ENCODE results near the gene GARS1. TPM values are rescaled to one million over a fixed set of nuclear protein-coding genes. Genes with fewer than 3 reads are reported as not detected.
"Not testable (repeated sequence)": the region's sequence is repeated elsewhere in the genome, so short reads cannot be mapped to it uniquely, and the experiment has no call there.

Gene GARS1
- total and polyA plus RNA-seq, 8 donors = 34.0 to 191 (median 43.0) TPM

DNA sequence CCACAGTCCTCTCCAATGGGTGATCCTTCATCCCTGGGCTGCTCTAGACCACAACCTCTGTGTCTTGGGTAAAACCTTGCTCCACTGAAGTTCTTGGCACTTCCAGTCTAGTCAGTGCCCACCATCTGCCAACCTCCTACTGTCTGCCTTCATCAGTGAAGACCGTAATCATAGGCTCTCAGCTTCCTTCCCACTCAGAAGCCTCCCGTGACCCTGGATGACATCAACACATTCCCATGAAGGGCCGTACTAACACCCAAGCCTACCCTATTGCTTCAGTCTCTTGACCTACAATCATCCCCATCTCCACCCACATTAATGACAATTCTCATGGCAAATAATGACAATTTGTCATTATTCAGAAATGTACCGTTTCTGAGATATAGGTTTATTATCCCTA lies 27.6 kb upstream of the GARS1 start:
- Histone ChIP-seq H3K4me1 (no peaks in the 10 kb centered on the region), H3K9me3 (no peaks in the 10 kb centered on the region), H3K27ac (no peak overlapping the region), H3K27me3 (no peaks in the 10 kb centered on the region), H3K36me3 (peaks cover 0 to 3% (median 0%) of the 10 kb centered on the region in 3 donors), H3K4me3 (no peak overlapping the region)
- no peak for DNase-seq
- TF ChIP-seq, protein P1, sequence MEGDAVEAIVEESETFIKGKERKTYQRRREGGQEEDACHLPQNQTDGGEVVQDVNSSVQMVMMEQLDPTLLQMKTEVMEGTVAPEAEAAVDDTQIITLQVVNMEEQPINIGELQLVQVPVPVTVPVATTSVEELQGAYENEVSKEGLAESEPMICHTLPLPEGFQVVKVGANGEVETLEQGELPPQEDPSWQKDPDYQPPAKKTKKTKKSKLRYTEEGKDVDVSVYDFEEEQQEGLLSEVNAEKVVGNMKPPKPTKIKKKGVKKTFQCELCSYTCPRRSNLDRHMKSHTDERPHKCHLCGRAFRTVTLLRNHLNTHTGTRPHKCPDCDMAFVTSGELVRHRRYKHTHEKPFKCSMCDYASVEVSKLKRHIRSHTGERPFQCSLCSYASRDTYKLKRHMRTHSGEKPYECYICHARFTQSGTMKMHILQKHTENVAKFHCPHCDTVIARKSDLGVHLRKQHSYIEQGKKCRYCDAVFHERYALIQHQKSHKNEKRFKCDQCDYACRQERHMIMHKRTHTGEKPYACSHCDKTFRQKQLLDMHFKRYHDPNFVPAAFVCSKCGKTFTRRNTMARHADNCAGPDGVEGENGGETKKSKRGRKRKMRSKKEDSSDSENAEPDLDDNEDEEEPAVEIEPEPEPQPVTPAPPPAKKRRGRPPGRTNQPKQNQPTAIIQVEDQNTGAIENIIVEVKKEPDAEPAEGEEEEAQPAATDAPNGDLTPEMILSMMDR (IDR thresholded peaks at IDR 0.05) = no peak
- no peak for FAIRE-seq
- WGBS, 2 donors = 91 to 92% methylated on average over 4 of the region's 4 CpGs
- intact Hi-C loops (cut with DNase I) = loop anchor here in 1 of 3 donors (10.0 kb wide), 1 partner anchor 402 kb away; no protein-coding TSS in a partner anchor
- ATAC-seq = no peak

DNA sequence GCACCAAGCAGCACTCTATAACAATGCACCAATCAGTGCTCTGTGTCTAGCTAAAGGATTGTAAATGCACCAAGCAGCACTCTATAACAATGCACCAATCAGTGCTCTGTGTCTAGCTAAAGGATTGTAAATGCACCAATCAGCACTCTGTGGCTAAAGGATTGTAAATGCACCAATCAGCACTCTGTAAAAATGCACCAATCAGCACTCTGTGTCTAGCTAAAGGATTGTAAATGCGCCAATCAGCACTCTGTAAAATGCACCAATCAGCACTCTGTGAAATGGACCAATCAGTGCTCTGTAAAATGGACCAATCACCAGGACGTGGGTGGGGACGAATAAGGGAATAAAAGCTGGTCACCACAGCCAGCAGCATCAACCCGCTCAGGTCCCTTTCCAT lies 24.4 kb upstream of the GARS1 start:
- H3K36me3 ChIP-seq; H3K27me3 ChIP-seq; H3K4me3 ChIP-seq; DNase-seq; H3K9me3 ChIP-seq; H3K4me1 ChIP-seq; FAIRE-seq; H3K27ac ChIP-seq; ATAC-seq; intact Hi-C loops (cut with DNase I): not testable (repeated sequence)
- 95 to 98% methylated on average over 4 of the region's 4 CpGs for WGBS, 2 donors

DNA sequence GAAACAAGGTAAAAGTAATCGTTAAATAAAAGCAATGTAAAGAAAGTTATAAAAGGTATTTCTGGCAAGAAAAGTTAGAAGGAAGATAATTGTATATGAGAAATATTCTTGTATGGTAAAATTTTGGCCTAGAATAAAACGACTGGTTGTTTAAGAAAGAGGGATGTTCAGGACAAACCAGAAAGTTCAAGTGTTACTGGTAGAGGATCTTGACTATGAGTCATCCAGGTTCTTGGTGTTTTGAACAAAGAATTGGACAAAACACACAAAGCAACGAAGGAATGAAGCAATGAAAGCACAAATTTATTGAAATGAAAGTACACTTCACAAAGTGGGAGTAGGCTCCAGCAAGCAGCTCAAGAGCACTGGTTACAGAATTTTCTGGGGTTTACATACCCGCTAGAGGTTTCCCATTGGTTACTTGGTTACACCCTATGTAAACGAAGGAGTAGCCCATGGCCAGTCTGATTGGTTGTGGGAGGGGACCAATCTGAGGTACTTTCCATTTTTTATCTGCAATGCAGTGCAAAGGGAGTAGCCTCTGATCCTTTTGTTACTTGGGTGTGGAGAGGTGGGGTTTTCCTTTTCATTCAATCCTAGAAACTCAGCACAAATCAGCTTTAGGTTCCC lies 22.4 kb upstream of the GARS1 start:
- intact Hi-C loops (cut with DNase I) = no loop called here
- FAIRE-seq = no peak
- DNase-seq = no peak
- 80 to 81% methylated on average over 5 of the region's 5 CpGs for WGBS, 2 donors
- Histone ChIP-seq H3K27me3 (no peaks in the 10 kb centered on the region), H3K9me3 (no peaks in the 10 kb centered on the region), H3K27ac (no peak overlapping the region), H3K36me3 (peaks cover 0 to 4% (median 3%) of the 10 kb centered on the region in 3 donors), H3K4me3 (no peak overlapping the region), H3K4me1 (no peaks in the 10 kb centered on the region)
- ATAC-seq = no peak
- TF ChIP-seq, protein P1 (IDR thresholded peaks at IDR 0.05) = no peak

DNA sequence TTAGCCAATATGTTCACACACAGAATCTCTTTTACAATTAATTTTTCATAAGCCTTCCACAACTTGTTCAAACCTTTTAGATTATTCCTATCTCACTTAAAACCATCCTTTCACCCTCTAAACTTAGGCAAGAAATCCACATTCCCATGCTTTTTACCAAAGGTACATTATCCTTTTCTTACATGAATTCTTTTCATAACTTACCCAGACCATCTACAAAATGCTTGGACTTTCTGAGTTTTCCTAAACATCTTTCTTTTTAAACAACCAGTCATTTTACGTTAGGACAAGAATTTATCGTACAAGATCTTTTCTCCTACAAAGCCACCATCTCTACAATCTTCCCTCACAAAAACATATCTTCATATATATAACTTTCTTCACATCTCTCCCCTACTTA lies 18.8 kb upstream of the GARS1 start:
- TF ChIP-seq, protein P1 (IDR thresholded peaks at IDR 0.05) = no peak
- no peak overlapping the region for H3K27ac ChIP-seq
- ATAC-seq = no peak
- peaks cover 0 to 4% (median 0%) of the 10 kb centered on the region in 3 donors for H3K36me3 ChIP-seq
- 97% methylated on average over 2 of the region's 2 CpGs for WGBS, 2 donors
- no peak overlapping the region for H3K4me3 ChIP-seq
- no peak for FAIRE-seq
- no peaks in the 10 kb centered on the region for H3K27me3 ChIP-seq
- no peak for DNase-seq
- no peaks in the 10 kb centered on the region for H3K9me3 ChIP-seq
- intact Hi-C loops (cut with DNase I) = no loop called here
- no peaks in the 10 kb centered on the region for H3K4me1 ChIP-seq

DNA sequence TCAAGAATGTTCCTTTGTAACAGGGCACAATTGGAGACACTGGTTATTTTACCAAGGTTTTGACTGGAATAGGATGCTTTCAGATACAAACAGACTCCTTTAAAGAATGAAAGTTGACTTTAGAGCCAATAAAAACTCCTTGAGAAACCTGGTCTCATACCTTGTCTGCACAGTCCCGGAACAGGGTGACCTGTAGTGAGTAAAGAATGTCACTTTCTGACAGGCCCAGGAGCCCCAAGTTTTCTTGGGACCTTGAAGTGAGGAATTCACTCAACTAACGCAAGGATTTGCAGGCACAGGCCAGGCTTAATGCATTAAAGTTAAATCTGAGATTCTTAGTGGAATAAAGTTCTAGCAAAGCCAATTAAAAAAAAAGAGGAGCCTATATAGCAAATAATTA lies 11.5 kb upstream of the GARS1 start:
- Histone ChIP-seq H3K4me1 (no peaks in the 10 kb centered on the region), H3K4me3 (no peak overlapping the region), H3K27ac (no peak overlapping the region), H3K36me3 (peaks cover 0 to 4% (median 0%) of the 10 kb centered on the region in 3 donors), H3K27me3 (no peaks in the 10 kb centered on the region), H3K9me3 (no peaks in the 10 kb centered on the region)
- TF ChIP-seq, protein P1 (IDR thresholded peaks at IDR 0.05) = no peak
- 85 to 94% methylated on average over 2 of the region's 2 CpGs for WGBS, 2 donors
- no peak for ATAC-seq
- no peak for DNase-seq
- intact Hi-C loops (cut with DNase I) = no loop called here
- FAIRE-seq = no peak
